ENCODE measurements around the gene BCAS4. TPM values are rescaled to one million over a fixed set of nuclear protein-coding genes. Genes with fewer than 3 reads are reported as not detected.

BCAS4 gene
- total and polyA plus RNA-seq, 2 donors (not counting 1 experiment from before 2014, with no cell fraction given) = 14.1 to 33.7 TPM

DNA sequence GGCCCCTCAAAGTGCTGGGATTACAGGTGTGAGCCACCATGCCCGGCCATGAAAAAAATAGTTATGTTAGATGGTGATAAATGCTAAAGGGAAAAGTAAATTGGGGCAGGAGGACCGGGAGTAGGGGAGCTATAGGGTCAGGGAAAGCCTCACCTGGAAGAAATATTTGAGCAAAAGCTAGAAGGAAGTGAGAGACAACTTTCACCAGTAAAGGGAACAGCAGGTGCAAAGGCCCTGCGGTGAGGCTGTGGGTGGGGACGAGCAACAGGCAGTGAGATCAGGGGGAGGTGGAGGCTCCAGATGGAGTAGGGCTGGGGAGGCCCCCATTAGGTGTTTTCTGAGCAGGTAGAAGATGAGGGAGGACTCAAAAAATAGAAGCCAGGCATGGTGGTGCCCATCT lies 16.0 kb downstream of the BCAS4 start:
- Histone ChIP-seq H3K79me2 (ENCODE audit: control insufficient read depth, insufficient read depth, low read length) (no peaks in the 10 kb centered on the region), H3K27ac (ENCODE audit: insufficient read depth, low read length) (no peak overlapping the region), H3K9ac (ENCODE audit: insufficient read depth, low read length) (no peak overlapping the region), H3K4me1 (ENCODE audit: control insufficient read depth, extremely low read depth, insufficient read depth, low read length) (peaks cover 7% of the 10 kb centered on the region), H2AFZ (ENCODE audit: low read length) (no peak overlapping the region), H3K4me2 (ENCODE audit: extremely low read depth, insufficient read depth, low read length) (no peak overlapping the region), H3K36me3 (ENCODE audit: control insufficient read depth, insufficient read depth, low read length) (no peaks in the 10 kb centered on the region), H4K20me1 (ENCODE audit: control insufficient read depth, extremely low read depth, insufficient read depth, low read length) (no peaks in the 10 kb centered on the region), H3K27me3 (ENCODE audit: control insufficient read depth, insufficient read depth, low read length) (no peaks in the 10 kb centered on the region), H3K4me3 (replicated peaks in 1 of 4; ENCODE audit: control extremely low read depth in 1 of 4, insufficient read depth in 1 of 4, low read depth in 3 of 4, low read length in 4 of 4) (no peak overlapping the region), H3K9me3 (ENCODE audit: control insufficient read depth, insufficient read depth, low read depth, low read length) (no peaks in the 10 kb centered on the region)
- DNase-seq (ENCODE audit: low read depth in 2 of 2) = no peak
- TF ChIP-seq, protein P1, sequence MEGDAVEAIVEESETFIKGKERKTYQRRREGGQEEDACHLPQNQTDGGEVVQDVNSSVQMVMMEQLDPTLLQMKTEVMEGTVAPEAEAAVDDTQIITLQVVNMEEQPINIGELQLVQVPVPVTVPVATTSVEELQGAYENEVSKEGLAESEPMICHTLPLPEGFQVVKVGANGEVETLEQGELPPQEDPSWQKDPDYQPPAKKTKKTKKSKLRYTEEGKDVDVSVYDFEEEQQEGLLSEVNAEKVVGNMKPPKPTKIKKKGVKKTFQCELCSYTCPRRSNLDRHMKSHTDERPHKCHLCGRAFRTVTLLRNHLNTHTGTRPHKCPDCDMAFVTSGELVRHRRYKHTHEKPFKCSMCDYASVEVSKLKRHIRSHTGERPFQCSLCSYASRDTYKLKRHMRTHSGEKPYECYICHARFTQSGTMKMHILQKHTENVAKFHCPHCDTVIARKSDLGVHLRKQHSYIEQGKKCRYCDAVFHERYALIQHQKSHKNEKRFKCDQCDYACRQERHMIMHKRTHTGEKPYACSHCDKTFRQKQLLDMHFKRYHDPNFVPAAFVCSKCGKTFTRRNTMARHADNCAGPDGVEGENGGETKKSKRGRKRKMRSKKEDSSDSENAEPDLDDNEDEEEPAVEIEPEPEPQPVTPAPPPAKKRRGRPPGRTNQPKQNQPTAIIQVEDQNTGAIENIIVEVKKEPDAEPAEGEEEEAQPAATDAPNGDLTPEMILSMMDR (conservative IDR thresholded peaks at IDR 0.05 in 1 of 2, IDR thresholded peaks at IDR 0.05 in 1 of 2; ENCODE audit: low read depth in 1 of 2, low read length in 2 of 2) = no peak
- no peak for TF ChIP-seq EZH2 (IDR thresholded peaks at IDR 0.05; ENCODE audit: low read length, missing control alignments)

- no peak overlapping the region for H3K27ac ChIP-seq (ENCODE audit: insufficient read depth, low read length)
- H3K4me2 ChIP-seq (ENCODE audit: extremely low read depth, insufficient read depth, low read length) = no peak overlapping the region
- H3K36me3 ChIP-seq (ENCODE audit: control insufficient read depth, insufficient read depth, low read length) = no peaks in the 10 kb centered on the region
- no peaks in the 10 kb centered on the region for H3K79me2 ChIP-seq (ENCODE audit: control insufficient read depth, insufficient read depth, low read length)
- H3K27me3 ChIP-seq (ENCODE audit: control insufficient read depth, insufficient read depth, low read length) = no peaks in the 10 kb centered on the region
- no peaks in the 10 kb centered on the region for H3K9me3 ChIP-seq (ENCODE audit: control insufficient read depth, insufficient read depth, low read depth, low read length)
- no peak overlapping the region for H2AFZ ChIP-seq (ENCODE audit: low read length)
- no peak for DNase-seq (ENCODE audit: low read depth in 2 of 2)
- no peak overlapping the region for H3K4me3 ChIP-seq (replicated peaks in 1 of 4; ENCODE audit: control extremely low read depth in 1 of 4, insufficient read depth in 1 of 4, low read depth in 3 of 4, low read length in 4 of 4)
- H3K9ac ChIP-seq (ENCODE audit: insufficient read depth, low read length) = no peak overlapping the region
- no peaks in the 10 kb centered on the region for H4K20me1 ChIP-seq (ENCODE audit: control insufficient read depth, extremely low read depth, insufficient read depth, low read length)
- TF ChIP-seq, protein P1 (conservative IDR thresholded peaks at IDR 0.05 in 1 of 2, IDR thresholded peaks at IDR 0.05 in 1 of 2; ENCODE audit: low read depth in 1 of 2, low read length in 2 of 2) = no peak
- no peak for TF ChIP-seq EZH2 (IDR thresholded peaks at IDR 0.05; ENCODE audit: low read length, missing control alignments)
- H3K4me1 ChIP-seq (ENCODE audit: control insufficient read depth, extremely low read depth, insufficient read depth, low read length) = peaks cover 11% of the 10 kb centered on the region
Observed at GRCh38 chr20:50813101-50813643, 18.3 kb downstream of the BCAS4 start.

DNA sequence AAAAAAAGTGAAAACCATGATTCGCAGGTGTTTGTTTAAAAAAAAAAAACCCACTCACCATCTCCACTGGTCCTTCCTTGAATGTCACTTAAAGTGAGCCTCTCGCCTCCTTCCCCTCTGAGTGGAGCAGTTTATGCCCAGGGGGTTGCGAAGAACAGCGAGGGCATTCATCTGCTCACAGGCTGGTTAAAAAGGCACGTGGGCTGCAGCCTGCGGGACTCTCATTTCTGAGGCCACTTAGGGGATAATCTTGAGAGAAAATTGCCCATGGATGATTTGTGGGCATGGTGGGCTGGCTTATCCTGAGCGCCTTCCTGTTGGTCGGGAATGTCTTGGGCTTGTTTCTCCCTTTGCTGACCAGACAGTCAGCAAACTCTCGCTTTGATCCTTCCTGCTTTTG lies 18.9 kb downstream of the BCAS4 start:
- no peak overlapping the region for H3K4me3 ChIP-seq (replicated peaks in 1 of 4; ENCODE audit: control extremely low read depth in 1 of 4, insufficient read depth in 1 of 4, low read depth in 3 of 4, low read length in 4 of 4)
- no peaks in the 10 kb centered on the region for H3K36me3 ChIP-seq (ENCODE audit: control insufficient read depth, insufficient read depth, low read length)
- no peak for TF ChIP-seq EZH2 (IDR thresholded peaks at IDR 0.05; ENCODE audit: low read length, missing control alignments)
- TF ChIP-seq, protein P1 (conservative IDR thresholded peaks at IDR 0.05 in 1 of 2, IDR thresholded peaks at IDR 0.05 in 1 of 2; ENCODE audit: low read depth in 1 of 2, low read length in 2 of 2) = no peak
- H3K27ac ChIP-seq (ENCODE audit: insufficient read depth, low read length) = no peak overlapping the region
- no peak overlapping the region for H3K9ac ChIP-seq (ENCODE audit: insufficient read depth, low read length)
- no peaks in the 10 kb centered on the region for H4K20me1 ChIP-seq (ENCODE audit: control insufficient read depth, extremely low read depth, insufficient read depth, low read length)
- peaks cover 14% of the 10 kb centered on the region for H3K4me1 ChIP-seq (ENCODE audit: control insufficient read depth, extremely low read depth, insufficient read depth, low read length)
- no peak for DNase-seq (ENCODE audit: low read depth in 2 of 2)
- no peaks in the 10 kb centered on the region for H3K79me2 ChIP-seq (ENCODE audit: control insufficient read depth, insufficient read depth, low read length)
- no peaks in the 10 kb centered on the region for H3K9me3 ChIP-seq (ENCODE audit: control insufficient read depth, insufficient read depth, low read depth, low read length)
- H2AFZ ChIP-seq (ENCODE audit: low read length) = no peak overlapping the region
- H3K4me2 ChIP-seq (ENCODE audit: extremely low read depth, insufficient read depth, low read length) = no peak overlapping the region
- no peaks in the 10 kb centered on the region for H3K27me3 ChIP-seq (ENCODE audit: control insufficient read depth, insufficient read depth, low read length)

All from fibroblast of lung (primary cell).